ENCODE measurements around the gene MTSS2. TPM values are rescaled to one million over a fixed set of nuclear protein-coding genes. Genes with fewer than 3 reads are reported as not detected.
A peak's percentile ranks its signal among the peaks of the same experiment; 100 is the strongest.

MTSS2 gene
- total and polyA plus RNA-seq, 2 of the 4 experiments (the other 2 are of a cell fraction): 9.1 to 86.2 TPM

DNA sequence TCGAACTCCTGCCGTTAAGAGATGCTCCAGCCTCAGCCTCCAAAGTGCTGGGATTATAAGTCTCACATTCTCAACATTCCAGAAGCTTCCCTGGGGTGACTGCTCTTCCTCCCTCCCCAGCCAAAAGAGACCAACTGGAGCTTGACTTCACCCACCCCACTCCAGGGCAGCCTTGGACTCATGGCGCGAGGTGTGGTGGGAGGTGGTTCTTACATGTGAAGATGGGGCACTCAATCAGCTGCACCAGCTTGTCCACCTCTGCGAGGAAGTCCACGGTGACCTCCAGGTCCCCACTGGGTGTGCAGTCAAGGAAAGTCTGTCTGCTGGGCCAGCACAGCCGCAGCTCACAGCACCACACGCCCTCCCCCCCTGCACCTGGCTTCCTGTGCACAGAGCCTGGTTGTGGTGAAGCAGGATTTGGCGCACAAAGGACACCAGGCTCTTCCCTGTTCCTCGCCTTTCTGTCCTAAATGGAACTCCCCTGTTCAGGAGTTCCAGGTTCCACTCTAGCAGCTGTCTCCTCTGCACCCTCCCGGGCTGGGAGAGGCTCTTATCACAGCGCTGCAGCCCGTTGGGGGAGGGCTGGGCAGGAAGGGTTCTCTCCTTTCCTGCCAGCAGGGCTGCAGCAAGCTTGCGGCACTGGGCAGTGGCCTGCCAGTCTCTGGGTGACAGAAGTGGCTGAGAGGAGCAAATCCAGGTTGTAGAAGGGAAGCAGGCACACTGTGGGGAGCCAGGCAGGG is 9.6 kb upstream of the MTSS2 start (continued):
- no peak for TF ChIP-seq MAZ (IDR thresholded peaks at IDR 0.05; ENCODE audit: borderline replicate concordance, low read depth, low read length)

DNA sequence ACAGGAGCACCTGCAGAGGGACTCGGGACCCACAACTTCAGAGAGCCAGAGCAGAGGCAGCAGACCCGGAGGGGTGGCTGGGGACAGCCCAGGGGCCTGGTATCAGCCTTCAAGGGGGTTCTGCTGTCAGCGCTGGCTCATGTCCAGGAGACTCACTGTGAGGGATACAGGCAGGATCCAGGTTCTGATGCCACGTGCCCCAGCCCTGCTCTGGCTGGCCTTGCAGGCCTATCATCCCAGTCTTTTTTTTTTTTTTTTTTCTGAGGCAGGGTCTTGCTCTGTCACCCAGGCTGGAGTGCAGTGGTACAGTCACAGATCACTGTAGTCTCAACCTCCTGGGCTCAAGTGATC is 9.0 kb upstream of the MTSS2 start:
- no peaks in the 10 kb centered on the region for H4K20me1 ChIP-seq (ENCODE audit: insufficient read depth, low read length)
- TF ChIP-seq, protein P1, sequence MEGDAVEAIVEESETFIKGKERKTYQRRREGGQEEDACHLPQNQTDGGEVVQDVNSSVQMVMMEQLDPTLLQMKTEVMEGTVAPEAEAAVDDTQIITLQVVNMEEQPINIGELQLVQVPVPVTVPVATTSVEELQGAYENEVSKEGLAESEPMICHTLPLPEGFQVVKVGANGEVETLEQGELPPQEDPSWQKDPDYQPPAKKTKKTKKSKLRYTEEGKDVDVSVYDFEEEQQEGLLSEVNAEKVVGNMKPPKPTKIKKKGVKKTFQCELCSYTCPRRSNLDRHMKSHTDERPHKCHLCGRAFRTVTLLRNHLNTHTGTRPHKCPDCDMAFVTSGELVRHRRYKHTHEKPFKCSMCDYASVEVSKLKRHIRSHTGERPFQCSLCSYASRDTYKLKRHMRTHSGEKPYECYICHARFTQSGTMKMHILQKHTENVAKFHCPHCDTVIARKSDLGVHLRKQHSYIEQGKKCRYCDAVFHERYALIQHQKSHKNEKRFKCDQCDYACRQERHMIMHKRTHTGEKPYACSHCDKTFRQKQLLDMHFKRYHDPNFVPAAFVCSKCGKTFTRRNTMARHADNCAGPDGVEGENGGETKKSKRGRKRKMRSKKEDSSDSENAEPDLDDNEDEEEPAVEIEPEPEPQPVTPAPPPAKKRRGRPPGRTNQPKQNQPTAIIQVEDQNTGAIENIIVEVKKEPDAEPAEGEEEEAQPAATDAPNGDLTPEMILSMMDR (conservative IDR thresholded peaks at IDR 0.05; ENCODE audit: low read depth, low read length): no peak
- TF ChIP-seq, protein P2, sequence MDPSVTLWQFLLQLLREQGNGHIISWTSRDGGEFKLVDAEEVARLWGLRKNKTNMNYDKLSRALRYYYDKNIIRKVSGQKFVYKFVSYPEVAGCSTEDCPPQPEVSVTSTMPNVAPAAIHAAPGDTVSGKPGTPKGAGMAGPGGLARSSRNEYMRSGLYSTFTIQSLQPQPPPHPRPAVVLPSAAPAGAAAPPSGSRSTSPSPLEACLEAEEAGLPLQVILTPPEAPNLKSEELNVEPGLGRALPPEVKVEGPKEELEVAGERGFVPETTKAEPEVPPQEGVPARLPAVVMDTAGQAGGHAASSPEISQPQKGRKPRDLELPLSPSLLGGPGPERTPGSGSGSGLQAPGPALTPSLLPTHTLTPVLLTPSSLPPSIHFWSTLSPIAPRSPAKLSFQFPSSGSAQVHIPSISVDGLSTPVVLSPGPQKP (IDR thresholded peaks at IDR 0.05; ENCODE audit: borderline replicate concordance, low read depth, low read length): no peak
- TF ChIP-seq RAD21 (IDR thresholded peaks at IDR 0.05; ENCODE audit: low read length): no peak
- no peak for TF ChIP-seq MXI1 (IDR thresholded peaks at IDR 0.05; ENCODE audit: borderline replicate concordance, low read depth, low read length)
- no peak for TF ChIP-seq MAZ (IDR thresholded peaks at IDR 0.05; ENCODE audit: borderline replicate concordance, low read depth, low read length)
- no peak for TF ChIP-seq RCOR1 (IDR thresholded peaks at IDR 0.05; ENCODE audit: insufficient replicate concordance, low read length)
- no peak for TF ChIP-seq POLR2A (IDR thresholded peaks at IDR 0.05; ENCODE audit: low read depth, low read length)
- no peak for TF ChIP-seq BHLHE40 (IDR thresholded peaks at IDR 0.05; ENCODE audit: low read depth, low read length)
- no peak for TF ChIP-seq CEBPB (IDR thresholded peaks at IDR 0.05; ENCODE audit: low read depth, low read length)
- TF ChIP-seq MAFK (IDR thresholded peaks at IDR 0.05; ENCODE audit: low read depth, low read length): no peak
- TF ChIP-seq, protein P3, sequence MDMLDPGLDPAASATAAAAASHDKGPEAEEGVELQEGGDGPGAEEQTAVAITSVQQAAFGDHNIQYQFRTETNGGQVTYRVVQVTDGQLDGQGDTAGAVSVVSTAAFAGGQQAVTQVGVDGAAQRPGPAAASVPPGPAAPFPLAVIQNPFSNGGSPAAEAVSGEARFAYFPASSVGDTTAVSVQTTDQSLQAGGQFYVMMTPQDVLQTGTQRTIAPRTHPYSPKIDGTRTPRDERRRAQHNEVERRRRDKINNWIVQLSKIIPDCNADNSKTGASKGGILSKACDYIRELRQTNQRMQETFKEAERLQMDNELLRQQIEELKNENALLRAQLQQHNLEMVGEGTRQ (IDR thresholded peaks at IDR 0.05; ENCODE audit: low read depth, low read length): no peak
- TF ChIP-seq SMC3 (IDR thresholded peaks at IDR 0.05; ENCODE audit: low read depth, low read length): no peak

More for the DNA sequence above, 9.0 kb upstream of the MTSS2 start:
- peak overlapping the region; percentile 69 to 97; a peak in 2 of 4 replicates for H4K8ac ChIP-seq (ENCODE audit: low read depth in 2 of 2, low read length in 2 of 2)
- intact Hi-C loops (cut with micrococcal nuclease): no loop called here
- peak overlapping the region; percentile 23; the same call in 1 of the 2 replicates for H4K5ac ChIP-seq (ENCODE audit: low read depth, low read length)
- H3K56ac ChIP-seq (ENCODE audit: extremely low read depth, insufficient read depth, low read length): no peak overlapping the region
- no peak overlapping the region for H3K9ac ChIP-seq (ENCODE audit: low read depth, low read length)
- dilution Hi-C loops (cut with HindIII; ENCODE audit: low sequenced_read_pairs, unreplicated experiment): no loop called here
- no peaks in the 10 kb centered on the region for H3K9me3 ChIP-seq (ENCODE audit: control insufficient read depth, insufficient read depth, low read length)
- H3K4me1 ChIP-seq (ENCODE audit: control insufficient read depth, insufficient read depth, low read length): peaks cover 49% of the 10 kb centered on the region
- H3K27ac ChIP-seq (ENCODE audit: insufficient read depth, low read length): peak overlapping the region; percentile 56
- peak overlapping the region; percentile 100 for H2AK5ac ChIP-seq (ENCODE audit: low read depth, low read length)
- H2BK20ac ChIP-seq (ENCODE audit: low read depth, low read length): peak overlapping the region; percentile 93
- H3K9me1 ChIP-seq (ENCODE audit: insufficient read depth, low read length): peaks cover 47% of the 10 kb centered on the region
- peak overlapping the region; percentile 68; the same call in 2 of the 3 replicates for H2BK15ac ChIP-seq (ENCODE audit: low read depth, low read length)
- no TSS peak for BruUV-seq (replicated peaks)
- H3K27me3 ChIP-seq (ENCODE audit: control insufficient read depth, insufficient read depth, low read length): no peaks in the 10 kb centered on the region
- peak overlapping the region; percentile 100 for H2AK9ac ChIP-seq (replicated peaks; ENCODE audit: low read depth, low read length, poor library complexity)
- H2BK5ac ChIP-seq (ENCODE audit: low read depth, low read length, poor library complexity, severe bottlenecking): peak overlapping the region; percentile 85
- no peak overlapping the region for H2AFZ ChIP-seq (replicated peaks; ENCODE audit: low read length, poor library complexity)
- peak overlapping the region; percentile 70 for H3K14ac ChIP-seq (replicated peaks; ENCODE audit: low read depth, low read length)
- peak overlapping the region; percentile 98 for H3K4ac ChIP-seq (ENCODE audit: low read depth, low read length)
- H4K91ac ChIP-seq (ENCODE audit: insufficient read depth, low read depth, low read length): peak overlapping the region; percentile 99
- WGBS, 2 experiments (ENCODE audit: extremely low coverage in 2 of 2, insufficient read length in 1 of 2): 61% methylated on average over 3 of the region's 4 CpGs; no CpG with 5 or more reads in 1 of the 2 experiments
- peaks cover 3 to 46% of the 10 kb centered on the region in 2 experiments; a peak in 3 of 4 replicates for H3K79me1 ChIP-seq (ENCODE audit: low read depth in 1 of 2, low read length in 2 of 2)
- ChIA-PET CTCF (no interaction called here), POLR2A (ENCODE audit: unreplicated experiment) (no interaction called here)
- in situ Hi-C loops (cut with MboI; ENCODE audit: low sequenced_read_pairs): loop anchor here (25.0 kb wide), 1 partner anchor 667 kb away; the partner anchor contains the start of gene CALB2
- H2BK120ac ChIP-seq (ENCODE audit: low read depth, low read length): peak overlapping the region; percentile 99
- ATAC-seq (ENCODE audit: low read depth) (no peak), DNase-seq (no peak)
- H3K23ac ChIP-seq (ENCODE audit: low read depth, low read length): peak overlapping the region; percentile 33
- H3K36me3 ChIP-seq (ENCODE audit: control insufficient read depth, insufficient read depth, low read length): no peaks in the 10 kb centered on the region; the same call in 1 of the 2 replicates
- H3K4me3 ChIP-seq (ENCODE audit: insufficient read depth, low read depth, low read length): no peak overlapping the region
- no peak overlapping the region for H3K4me2 ChIP-seq (ENCODE audit: low read depth, low read length)
- H3K18ac ChIP-seq (ENCODE audit: low read depth, low read length): peak overlapping the region; percentile 21; the same call in 1 of the 2 replicates

Measured in IMR-90 (cell line).